T-helper 1 cell (primary cell): Measurements from ENCODE around the gene CNTN4.
"Not testable (repeated sequence)": the region's sequence is repeated elsewhere in the genome, so short reads cannot be mapped to it uniquely, and the experiment has no call there.

ENCODE experiments used
- DNase-seq, 5 donors: peaks; one replicate each; pipeline ENCODE4 v3.0.0-alpha.2; 2012 to 2020

Gene CNTN4

DNA sequence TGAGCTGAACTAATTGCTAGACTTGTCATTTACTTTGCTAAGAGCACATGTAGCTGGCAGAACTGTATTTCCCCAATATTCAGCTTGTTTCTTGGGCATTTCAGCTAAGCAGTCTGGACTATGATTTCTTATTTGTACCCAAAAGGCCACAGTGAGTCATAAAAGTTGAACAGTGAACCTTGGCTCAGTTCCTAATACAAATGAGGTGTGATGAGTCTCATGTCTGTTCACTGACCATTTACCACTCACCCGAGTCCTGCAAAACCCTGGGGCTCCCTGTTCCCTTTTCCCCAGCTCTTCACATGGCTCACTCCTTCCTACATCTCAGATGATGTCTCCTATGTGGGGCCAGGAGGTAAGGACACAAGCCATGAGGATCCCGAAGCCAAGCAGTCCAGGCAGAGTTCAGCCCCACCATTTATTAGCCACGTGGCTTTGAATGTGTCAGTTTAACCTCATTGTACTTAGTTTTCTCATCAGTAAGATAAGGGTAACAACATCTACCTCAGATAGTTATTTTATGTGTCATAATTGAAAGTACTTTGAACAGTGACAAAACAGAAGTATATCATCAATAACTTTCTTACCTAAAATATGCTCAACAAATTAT, 772.2 kb downstream of the CNTN4 start:
- DNase-seq, result no peak

DNA sequence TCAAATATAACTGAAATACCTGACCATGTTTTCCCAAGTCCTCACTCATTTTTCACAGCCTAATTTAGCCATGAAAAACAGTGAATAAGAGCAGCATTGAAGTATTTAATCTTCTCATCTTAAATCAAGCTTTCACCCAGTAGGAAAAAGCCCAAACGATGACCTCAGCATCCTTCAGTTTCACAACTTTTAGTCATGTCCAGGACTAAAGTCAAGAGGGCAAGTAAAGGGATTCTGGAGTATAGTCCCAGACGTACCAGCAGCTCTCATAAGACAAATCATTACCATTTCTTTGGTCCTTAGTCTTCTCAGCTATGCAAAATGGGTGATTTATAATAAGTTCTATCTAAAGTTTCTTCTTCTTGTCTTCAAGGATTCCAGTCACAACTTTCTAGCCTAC, 774.2 kb downstream of the CNTN4 start:
- DNase-seq, result no peak

DNA sequence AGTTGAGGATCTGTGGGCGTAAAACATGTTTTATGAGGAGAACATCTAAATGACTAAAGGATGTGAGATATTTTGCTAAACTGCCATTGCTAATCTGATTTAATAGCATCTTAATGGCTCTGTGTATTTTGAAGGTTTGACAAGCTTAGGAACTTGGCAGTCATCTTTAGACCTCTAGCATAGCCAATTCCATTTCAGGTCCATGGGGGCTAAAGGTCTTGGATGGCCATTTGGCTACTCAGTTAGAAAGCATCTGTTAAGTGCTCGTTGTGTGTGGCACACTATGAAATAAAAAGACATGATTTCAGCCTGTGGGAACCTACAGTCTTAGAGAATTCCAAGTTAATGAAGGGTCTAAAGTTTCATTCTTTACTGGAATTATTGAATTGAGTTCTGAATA, 775.3 kb downstream of the CNTN4 start:
- no peak for DNase-seq

DNA sequence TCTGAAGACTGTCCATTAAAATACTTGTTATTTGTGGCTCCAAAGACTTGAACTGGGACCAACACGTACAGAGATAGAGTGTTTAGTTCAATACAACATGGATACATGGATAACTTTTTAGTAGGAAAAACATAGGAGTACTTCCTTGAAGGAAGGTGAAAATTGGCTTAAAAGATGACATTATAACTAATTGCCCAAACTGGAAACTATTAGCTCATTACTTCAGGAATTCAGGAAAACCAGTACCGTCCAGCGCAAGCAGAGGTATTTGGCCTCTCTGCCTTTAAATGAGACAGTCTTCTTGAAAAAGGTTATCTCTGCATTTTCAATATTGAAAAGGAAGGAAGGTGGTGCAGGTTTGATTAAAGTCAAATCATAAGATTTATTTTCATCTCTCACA, 777.0 kb downstream of the CNTN4 start:
- no peak for DNase-seq

DNA sequence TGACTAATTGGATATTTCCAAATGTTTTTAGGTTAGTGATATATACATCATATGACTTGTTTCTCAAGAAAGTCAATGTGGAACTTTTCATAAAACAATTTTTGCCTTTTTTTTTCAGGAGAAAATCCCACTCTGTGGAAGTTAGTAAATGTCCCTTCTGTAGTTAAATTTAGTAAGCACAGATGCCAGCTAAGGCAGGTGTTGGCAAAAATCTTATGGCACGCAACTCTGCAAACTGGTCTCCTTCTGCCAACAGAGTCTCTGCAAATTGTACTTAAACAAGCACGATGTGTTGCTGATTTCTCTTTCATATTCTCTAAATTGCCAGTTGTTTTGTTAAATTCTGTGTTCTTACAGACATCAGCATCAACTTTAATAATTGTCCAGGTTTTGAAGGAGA, 777.7 kb downstream of the CNTN4 start:
- DNase-seq, result no peak

DNA sequence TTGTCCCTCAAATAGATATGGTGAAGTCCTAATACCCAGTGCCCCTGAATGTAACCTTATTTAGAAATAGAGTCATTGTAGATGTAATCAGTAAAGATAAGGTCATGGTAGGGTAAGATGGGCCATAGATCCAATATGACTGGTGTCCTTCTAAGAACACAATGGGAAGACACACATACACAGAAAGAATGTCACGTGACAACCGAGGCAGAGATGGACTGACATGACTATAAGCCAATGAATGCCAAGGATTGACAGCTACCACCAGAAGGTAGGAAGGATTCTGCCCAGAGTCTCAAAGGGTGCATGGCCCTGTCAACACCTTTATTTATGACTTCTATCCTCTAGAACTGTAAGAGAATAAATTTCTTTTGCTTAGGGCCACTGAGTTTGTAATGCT, 780.4 kb downstream of the CNTN4 start:
- no peak for DNase-seq

DNA sequence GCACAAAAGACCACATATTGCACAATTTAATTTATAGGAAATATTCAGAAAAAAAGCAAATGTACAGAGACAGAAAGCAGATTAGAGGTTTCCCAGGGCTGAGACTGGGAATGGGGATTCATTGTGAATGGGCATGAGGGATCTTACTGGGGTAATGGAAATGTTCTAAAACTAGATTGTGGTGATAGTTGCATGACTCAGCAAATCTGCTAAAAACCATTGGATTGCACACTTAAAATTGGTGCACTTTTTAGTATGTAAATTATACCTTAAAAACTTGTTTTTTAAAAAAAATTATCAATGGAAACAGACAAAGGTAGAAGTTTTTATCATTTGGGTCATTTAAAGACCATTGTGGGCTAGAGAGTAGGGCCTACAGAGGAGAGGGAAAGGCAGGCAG, 780.9 kb downstream of the CNTN4 start:
- no peak for DNase-seq

DNA sequence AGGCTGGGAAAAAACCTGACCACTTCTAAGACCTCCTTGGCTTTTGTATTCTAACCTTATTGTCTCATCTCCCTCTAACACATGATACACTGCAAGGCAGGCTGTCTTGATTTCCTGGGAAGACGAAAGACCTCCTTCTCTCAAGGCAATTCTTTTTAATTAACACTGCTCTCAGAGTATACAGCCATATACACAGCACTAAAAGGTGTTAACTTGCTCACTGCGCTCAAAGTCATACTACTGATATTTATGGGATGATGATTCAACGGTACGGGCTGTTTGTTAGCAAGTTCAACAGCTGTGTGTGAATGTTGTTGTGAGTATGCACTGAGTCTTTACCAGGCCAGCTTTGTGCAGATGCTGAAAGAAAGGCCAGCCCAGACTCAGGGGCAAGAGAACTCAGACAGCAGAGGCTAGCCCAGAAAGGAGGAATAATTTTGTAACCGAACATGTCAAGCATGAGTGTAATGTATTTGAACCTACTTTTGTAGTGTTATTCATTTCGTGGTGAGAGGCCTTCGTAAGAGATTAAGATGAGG, 781.6 kb downstream of the CNTN4 start:
- DNase-seq, result no peak

DNA sequence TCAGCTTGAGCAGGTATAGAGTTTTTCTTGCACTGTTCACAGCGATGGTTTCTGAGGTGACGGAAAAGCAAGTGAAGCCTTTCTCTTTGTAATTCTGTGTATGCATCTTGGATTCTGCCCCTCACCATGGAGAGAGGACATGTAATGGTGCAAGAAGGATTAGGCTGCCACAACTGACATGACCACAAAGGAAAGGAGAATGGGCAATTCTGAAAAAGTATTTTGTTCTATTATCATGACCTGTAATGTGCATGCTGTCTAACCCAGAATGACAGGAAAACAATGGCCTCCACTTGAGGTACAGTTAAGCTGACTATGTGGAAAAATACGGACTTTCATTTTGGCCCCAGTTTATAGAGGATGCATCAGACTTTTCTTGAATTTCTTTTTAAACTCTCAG, 784.6 kb downstream of the CNTN4 start:
- DNase-seq, result no peak

DNA sequence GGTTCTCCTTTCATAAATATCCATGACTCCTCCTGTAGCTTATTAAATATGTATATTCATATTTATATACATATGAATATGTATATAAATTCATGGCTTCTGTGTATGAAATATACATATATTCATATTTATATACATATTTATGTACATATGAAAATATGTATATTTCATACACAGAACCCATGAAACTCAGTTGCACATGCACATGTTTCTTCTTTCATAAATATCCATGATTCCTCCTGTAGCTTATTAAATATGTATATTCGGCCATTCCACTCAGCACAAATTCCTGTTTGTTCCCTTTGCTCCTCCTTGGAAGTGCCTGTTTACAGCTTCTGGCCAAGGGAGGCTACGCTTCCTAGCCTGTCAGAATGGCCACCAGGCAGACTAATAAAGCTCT, 789.9 kb downstream of the CNTN4 start:
- no peak for DNase-seq

DNA sequence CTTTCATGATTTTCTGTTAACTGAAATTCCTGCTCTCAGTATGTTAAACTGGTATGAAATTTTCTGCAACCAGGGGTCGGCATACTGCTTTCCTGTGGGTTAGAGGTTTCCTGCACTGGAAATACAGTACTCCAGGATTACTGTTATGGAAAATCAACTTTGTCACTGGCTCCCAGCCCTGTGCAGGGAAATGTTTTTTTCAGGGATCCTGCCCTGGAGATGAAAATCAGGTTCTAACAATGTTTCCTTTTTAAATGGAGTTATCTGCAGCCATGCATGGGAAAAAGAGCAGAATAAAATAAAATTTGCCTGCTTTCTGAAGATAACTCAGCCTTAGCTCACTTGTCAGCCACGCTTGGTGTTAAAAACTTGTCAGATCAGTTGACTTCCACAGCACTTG, 791.1 kb downstream of the CNTN4 start:
- DNase-seq, result no peak

DNA sequence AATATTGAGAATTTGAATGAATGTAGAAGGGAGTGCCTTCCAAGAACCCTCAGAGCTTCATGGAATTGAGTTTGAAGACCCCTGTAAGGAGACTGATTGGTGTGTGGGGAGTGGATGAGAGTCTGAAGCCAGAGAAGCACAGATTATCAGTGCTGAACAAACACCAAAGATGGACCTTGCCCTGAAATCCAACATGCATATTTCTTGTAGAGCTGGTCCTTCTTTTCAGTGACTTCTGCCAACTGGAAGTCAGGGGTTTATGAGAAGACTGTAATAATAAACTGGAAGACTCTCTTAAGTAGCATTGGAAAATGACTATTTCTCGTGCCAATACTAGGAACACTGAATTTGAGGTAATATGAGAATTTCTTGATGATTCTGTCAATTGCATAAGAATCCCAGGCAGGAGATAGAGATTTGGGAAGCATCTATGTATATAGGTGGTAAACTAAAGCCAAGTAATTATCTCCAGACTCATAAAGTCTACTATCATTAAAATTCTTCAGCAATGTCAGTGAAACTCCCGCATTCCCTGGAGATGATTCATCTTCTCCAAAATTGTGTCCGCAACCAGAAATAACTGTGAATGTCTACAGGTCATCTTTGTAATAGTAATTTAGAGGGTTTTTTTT, 797.8 kb downstream of the CNTN4 start:
- no peak for DNase-seq

DNA sequence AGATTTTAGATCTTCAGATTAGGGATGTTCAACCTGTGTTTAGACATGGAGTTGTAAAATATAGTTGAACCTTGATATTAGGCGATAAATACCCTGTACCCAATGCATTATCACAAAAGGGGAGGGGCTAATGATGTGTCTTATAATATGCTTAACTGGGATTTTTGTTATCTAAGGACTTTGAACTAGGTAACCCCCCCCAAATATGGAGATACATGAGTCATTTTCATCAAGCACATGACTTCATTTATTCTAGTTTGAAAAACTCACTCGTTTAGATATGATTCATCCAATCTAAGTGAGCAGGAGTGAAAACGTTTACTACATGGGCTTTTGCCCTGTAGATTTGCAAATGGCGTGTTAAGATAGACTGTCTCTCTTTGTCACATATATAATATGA, 799.2 kb downstream of the CNTN4 start:
- no peak for DNase-seq

DNA sequence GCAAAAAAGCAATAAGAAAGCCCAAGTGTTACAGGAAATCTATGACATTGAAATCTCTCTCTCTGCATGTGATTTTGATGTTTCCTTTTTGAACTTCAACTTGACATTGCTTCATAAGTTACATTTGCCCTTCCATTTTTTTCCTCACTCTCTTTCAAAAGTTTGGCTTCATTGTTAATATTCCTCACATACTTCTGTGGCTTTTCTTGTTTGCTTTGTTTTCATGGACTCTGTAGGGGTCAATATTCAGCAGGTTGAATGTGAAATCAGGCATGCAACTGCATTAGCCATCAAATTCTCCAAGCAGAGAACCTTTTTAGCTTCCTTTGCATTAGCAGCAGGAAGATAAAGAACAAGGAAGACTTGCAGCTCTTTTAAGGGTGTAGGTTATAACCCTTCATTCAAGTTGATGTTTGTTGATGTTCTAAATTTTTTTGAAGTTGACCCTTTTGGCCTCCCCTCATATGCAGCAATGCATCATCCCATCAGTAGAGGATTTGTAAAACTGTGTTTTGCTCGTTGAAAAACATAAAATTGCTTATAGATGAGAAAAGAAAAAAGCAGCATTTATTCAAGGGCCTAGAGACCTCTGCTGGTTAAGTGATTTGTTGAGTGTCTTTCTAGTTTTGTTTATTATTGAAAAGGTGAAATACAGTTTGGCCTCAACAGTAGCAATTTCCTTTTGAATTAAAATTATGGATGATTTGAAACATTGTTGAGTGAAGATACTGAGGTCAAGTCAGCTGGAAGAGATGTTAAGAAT, 800.1 kb downstream of the CNTN4 start:
- DNase-seq, result no peak

DNA sequence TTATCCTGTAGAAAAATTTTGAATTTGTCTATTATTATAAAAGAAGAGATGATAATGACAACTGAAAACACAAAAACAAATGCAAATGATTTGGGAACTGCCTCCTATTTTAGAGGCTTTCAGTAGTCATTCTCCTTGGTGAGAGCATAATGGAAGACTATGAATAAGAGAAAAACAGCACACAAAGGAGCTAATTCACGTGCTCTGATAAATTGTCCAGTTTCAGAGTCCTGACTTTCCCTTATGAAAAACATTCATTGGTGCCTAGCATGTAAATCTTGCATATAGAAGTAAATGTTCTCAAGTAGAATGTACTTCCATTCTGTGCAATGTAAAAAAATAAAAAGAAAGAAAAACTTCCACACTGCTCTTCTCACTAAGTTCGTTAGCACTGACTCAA, 805.4 kb downstream of the CNTN4 start:
- no peak for DNase-seq

DNA sequence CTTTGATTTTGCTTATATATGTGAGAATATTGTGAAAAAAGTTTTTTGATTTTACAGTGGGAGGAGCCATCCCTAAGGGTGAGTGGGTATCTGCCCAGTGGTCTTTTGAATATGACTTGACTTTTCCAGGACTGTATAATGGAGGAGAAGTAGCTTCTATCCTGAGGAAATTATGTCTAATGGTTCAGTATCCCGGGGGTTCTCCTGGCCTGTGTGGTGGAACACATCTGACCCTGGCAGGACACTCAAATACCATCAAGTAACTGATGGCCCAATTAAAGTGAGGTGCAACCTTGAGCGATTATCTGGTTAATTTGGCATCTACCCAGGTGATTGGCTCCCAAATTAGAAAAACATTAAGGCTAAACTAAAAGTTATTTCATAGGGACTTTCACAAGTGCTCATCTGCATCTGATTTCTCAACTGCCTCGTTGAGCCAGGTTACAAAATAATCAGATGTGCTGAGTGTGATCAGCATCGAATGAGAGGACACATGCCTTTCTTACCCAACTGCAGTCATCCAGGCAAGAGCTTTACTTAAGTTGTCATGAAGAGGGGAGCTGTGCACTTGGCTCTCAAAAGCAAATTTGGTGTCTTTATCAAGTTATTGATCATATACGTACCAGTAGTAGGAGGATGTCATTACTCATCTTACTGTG, 810.2 kb downstream of the CNTN4 start:
- DNase-seq, result no peak

DNA sequence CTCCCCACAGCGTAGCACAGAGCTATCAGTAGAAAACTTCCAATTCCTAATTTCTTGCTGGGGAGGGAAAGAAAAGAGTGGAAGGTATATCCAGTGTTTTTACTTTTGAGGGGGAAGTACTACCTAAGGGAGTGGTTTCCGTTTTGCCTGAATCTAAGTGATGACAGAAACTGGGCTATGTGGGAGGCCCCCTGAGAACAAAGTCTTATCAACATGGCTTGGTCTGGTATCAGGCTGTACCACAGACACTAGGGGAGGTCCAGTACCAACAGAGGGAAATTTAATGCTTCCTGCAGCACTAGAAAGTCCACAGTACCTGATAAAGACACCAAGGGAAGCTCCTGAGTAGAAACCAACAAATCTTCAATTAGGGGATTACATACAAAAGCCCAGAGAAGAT, 812.3 kb downstream of the CNTN4 start:
- no peak for DNase-seq

DNA sequence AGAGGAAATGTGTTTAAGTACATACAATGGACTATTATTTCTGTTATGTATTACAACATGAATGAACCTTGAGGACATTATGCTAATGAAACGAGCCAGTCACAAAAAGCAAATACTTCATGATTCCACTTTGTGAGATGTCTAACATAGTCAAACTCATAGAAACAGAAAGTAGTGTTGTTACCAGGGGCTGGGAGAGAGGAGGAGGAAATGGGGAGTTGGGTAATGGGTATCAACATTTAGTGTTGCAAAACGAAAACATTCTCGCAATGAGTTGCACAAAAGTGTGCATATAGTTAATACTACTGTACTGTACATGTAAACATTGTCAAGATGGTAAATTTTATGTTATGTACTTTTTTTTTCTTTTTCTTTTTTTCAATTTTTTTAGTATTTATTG, 817.2 kb downstream of the CNTN4 start:
- DNase-seq, result no peak

DNA sequence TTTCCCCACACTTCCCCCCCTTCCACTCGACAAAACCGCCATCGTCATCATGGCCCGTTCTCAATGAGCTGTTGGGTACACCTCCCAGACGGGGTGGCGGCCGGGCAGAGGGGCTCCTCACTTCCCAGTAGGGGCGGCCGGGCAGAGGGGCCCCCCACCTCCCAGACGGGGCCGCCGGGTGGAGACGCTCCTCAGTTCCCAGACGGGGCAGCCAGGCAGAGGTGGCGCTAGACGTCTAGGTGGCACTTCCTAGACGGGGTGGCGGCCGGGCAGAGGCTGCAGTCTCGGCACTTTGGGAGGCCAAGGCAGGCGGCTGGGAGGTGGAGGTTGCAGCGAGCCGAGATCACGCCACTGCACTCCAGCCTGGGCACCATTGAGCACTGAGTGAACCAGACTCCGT, 818.0 kb downstream of the CNTN4 start:
- not testable (repeated sequence) for DNase-seq

DNA sequence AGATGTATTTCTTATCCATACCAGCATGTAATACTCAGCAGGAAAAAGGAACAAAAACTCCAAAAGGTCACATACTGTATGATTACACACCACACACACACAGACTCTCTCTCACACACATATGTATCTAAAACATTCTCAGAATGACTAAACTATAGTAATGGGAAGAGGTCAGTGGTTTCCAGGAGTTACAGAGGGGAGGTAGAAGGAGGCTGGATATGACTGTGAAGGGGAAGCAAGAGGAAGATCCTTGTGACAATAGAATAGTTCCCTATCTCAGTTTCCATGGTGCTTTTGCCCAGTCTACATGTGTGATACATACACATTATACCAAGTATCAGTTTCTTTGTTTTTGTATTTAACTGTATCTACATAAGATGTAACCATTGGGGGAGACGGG, 821.4 kb downstream of the CNTN4 start:
- no peak for DNase-seq

DNA sequence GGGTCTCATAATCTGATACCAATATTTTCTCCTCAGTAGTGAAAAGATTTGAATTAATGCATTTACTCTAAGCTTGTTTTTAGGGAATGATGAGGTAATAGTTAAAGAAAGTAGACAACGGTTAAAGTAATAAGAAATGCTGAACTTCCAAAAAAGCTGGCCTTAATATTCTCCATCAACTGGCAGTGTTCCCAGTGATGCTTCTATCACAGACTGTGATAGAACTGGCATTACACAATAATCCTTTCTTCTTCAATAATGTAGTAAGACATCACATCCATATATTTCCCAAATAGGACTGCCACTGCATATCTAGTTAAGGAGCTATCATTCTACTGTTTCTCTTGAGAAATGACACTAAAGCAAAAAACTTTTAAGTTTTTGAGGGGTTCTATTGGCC, 822.8 kb downstream of the CNTN4 start:
- DNase-seq, result no peak

DNA sequence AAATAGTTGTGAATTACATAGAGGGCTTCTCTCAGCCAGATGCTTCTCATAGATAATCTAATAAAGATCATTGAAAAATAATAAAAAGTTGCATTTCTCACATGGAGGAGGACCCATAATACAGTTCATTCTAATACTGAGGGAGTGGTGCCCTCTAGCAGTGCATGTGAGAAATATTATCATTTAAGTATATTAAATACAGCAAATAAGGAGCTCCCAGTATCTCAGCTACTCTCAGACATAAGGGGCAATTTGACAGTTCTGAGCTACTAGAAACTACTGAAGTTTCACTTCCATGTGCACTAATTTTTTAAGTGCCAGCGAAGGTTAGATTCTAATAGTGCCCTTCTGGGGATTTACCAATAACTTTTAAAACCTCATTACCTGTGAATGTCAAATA, 823.2 kb downstream of the CNTN4 start:
- DNase-seq, result no peak

DNA sequence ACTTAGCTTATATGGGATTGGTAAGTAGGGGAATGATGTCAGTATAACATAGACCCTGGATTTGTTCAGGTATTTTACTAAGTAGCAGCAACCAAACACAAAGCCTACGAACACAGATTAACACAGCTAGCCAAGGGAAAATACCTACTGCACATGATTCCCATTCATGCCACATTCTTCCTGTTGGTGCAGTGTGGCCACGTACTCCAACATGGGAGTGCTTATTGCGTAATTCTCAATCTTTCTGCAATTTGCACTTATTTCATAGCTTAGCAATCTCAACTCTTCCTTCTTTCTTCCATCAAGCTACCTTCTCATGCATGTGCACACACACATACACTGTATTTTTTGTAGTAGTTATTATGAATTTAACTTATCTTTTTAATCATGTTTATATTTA, 824.7 kb downstream of the CNTN4 start:
- no peak for DNase-seq

DNA sequence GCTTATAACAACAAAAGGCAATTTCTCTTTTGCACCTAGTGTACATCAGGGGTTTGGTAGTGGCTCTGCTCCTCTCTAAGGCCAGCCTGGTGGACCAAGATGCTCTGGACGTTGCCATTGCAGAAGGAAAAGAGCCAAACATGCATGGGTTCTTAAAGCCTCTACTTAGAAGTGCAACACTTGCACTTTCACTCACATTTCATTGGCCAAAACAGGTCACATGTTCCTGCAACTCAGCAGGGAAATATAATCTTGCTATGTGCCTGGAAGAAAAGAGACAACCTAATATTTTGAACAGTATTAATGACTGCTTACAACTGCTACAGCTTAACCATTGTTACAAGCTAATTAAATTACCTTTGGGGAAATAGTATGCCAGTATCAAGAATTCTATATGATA, 828.6 kb downstream of the CNTN4 start:
- no peak for DNase-seq
